Measurements from ENCODE around the gene ADGRD1. TPM values are rescaled to one million over a fixed set of nuclear protein-coding genes. Genes with fewer than 3 reads are reported as not detected.

Gene ADGRD1
- total and polyA plus RNA-seq, 2 of the 8 experiments (the other 6 are each of a cell fraction or from before 2014, with no cell fraction given): 0.36 to 0.48 TPM

GRCh38 chr12:130992979-130993538 is 39.4 kb downstream of the ADGRD1 start:
- no peaks in the 10 kb centered on the region for H3K36me3 ChIP-seq (ENCODE audit: control insufficient read depth in 2 of 4, insufficient read depth in 4 of 4, low read length in 3 of 4)
- POLR2A ChIA-PET (ENCODE audit: partially characterized antibody): no interaction called here
- TF ChIP-seq CBX8 (IDR thresholded peaks at IDR 0.05; ENCODE audit: borderline replicate concordance, low read depth, low read length) (no peak), GTF2F1 (IDR thresholded peaks at IDR 0.05; ENCODE audit: borderline replicate concordance, low read depth, low read length) (no peak), CHD2 (IDR thresholded peaks at IDR 0.05; ENCODE audit: low read length) (no peak), KDM1A (IDR thresholded peaks at IDR 0.05; ENCODE audit: borderline replicate concordance, low read length) (no peak), E2F6 (IDR thresholded peaks at IDR 0.05) (no peak)

More at GRCh38 chr12:130992979-130993538, 39.4 kb downstream of the ADGRD1 start:
- no peak overlapping the region for H3K4me2 ChIP-seq (ENCODE audit: insufficient read depth in 1 of 2, low read depth in 2 of 2, low read length in 2 of 2)
- no peak overlapping the region for H2BK12ac ChIP-seq (ENCODE audit: low read depth, low read length)
- no peaks in the 10 kb centered on the region for H3K79me1 ChIP-seq (ENCODE audit: low read depth, low read length)
- no peaks in the 10 kb centered on the region for H3K27me3 ChIP-seq (replicated peaks in 1 of 4; ENCODE audit: control insufficient read depth in 3 of 4, extremely low read depth in 1 of 4, insufficient read depth in 3 of 4, low read length in 3 of 4)
- no peaks in the 10 kb centered on the region for H3K4me1 ChIP-seq (replicated peaks in 1 of 4; ENCODE audit: control insufficient read depth in 3 of 4, insufficient read depth in 4 of 4, low read length in 3 of 4)
- H3K4ac ChIP-seq (replicated peaks; ENCODE audit: insufficient read length, low read depth, low read length): no peak overlapping the region
- no peak overlapping the region for H2BK20ac ChIP-seq (ENCODE audit: low read length)
- no peak overlapping the region for H2BK15ac ChIP-seq (ENCODE audit: low read length)
- H4K5ac ChIP-seq (ENCODE audit: insufficient read length, low read depth, low read length): no peak overlapping the region
- no peak overlapping the region for H3K9ac ChIP-seq (replicated peaks in 1 of 4; ENCODE audit: extremely low read depth in 1 of 4, low read depth in 3 of 4, low read length in 3 of 4)
- H2BK120ac ChIP-seq (replicated peaks; ENCODE audit: low read depth, low read length): no peak overlapping the region
- 88% methylated on average over 5 of the region's 5 CpGs; no CpG with 5 or more reads in 1 of the 2 experiments for WGBS, 2 experiments (ENCODE audit: extremely low coverage in 1 of 2, insufficient coverage in 1 of 2, insufficient read length in 1 of 2, insufficient replicate concordance in 2 of 2, low coverage in 1 of 2, low lambda C conversion rate in 2 of 2, missing lambda C conversion rate in 1 of 2)
- no peak overlapping the region for H3K18ac ChIP-seq (ENCODE audit: extremely low read depth, low read length)
- no peak for FAIRE-seq
- H3K23me2 ChIP-seq (ENCODE audit: low read depth, low read length): no peaks in the 10 kb centered on the region
- no peak overlapping the region for H2AFZ ChIP-seq (ENCODE audit: low read length)
- H3K4me3 ChIP-seq (ENCODE audit: extremely low read depth in 1 of 4, insufficient read depth in 2 of 4, low read depth in 3 of 4, low read length in 4 of 4): no peak overlapping the region
- no peak overlapping the region for H4K8ac ChIP-seq (ENCODE audit: extremely low read depth, insufficient read depth, low read length)
- no peak overlapping the region for H4K91ac ChIP-seq (replicated peaks; ENCODE audit: insufficient read length, low read length)
- no peak overlapping the region for H2BK5ac ChIP-seq (ENCODE audit: low read depth, low read length)
- H4K20me1 ChIP-seq (replicated peaks in 1 of 2; ENCODE audit: control insufficient read depth in 1 of 2, insufficient read depth in 2 of 2, low read length in 2 of 2): no peaks in the 10 kb centered on the region
- H2AK5ac ChIP-seq (ENCODE audit: low read depth, low read length): no peak overlapping the region
- no peak overlapping the region for H3K27ac ChIP-seq (ENCODE audit: low read depth, low read length)
- no peak for DNase-seq (ENCODE audit: low read depth in 1 of 2, low spot score in 2 of 2)
- no peak overlapping the region for H3K56ac ChIP-seq (replicated peaks; ENCODE audit: insufficient read length, low read depth, low read length)
- peaks cover 0 to 20% of the 10 kb centered on the region in 2 experiments; a peak in 2 of 4 replicates for H3K9me3 ChIP-seq (ENCODE audit: insufficient read depth in 2 of 2, low read depth in 1 of 2, low read length in 1 of 2)
- CTCF ChIA-PET (ENCODE audit: partially characterized antibody): interaction anchor here (0.8 to 1.5 kb wide), 2 partner anchors 10 to 196 kb away, joined by 4 read pairs; no protein-coding TSS in a partner anchor
- no peak overlapping the region for H3K23ac ChIP-seq (ENCODE audit: insufficient read length)
- no peak overlapping the region for H3K14ac ChIP-seq (ENCODE audit: insufficient read length)
- no peaks in the 10 kb centered on the region for H3K79me2 ChIP-seq (ENCODE audit: control insufficient read depth in 1 of 2, insufficient read depth in 2 of 2, low read length in 2 of 2)

Data from H1 (cell line).